SK-N-SH treated with all-trans-retinoic acid at 6 μM for 48 hours (cell line): ENCODE data around the gene ZNF562.

Source experiments
- BACH2 ChIP-seq: fragments of 250-450 bp; sonication (Bioruptor Pico); IDR thresholded peaks from 2 replicates; pipeline ENCODE4 v1.9.0; 2021; ENCODE audit warnings: mild to moderate bottlenecking, borderline replicate concordance
- GLIS3 ChIP-seq: fragments of 250-450 bp; sonication (Bioruptor Pico); IDR thresholded peaks from 2 replicates; pipeline ENCODE4 v1.5.0; 2020; ENCODE audit warnings: mild to moderate bottlenecking, moderate library complexity
- POU6F1 ChIP-seq: fragments of 250-450 bp; sonication (Bioruptor Pico); IDR thresholded peaks from 2 replicates; pipeline ENCODE4 v1.8.0; 2021; ENCODE audit warnings: low read depth, mild to moderate bottlenecking, moderate library complexity, borderline replicate concordance

GRCh38 chr19:9702186-9702585 lies 27.3 kb upstream of the ZNF562 start:
- TF ChIP-seq BACH2 (CRISPR knock-in tag): no peak
- no peak for TF ChIP-seq POU6F1
- no peak for TF ChIP-seq GLIS3
